Measurements from ENCODE around the gene ZCCHC13. TPM values are rescaled to one million over a fixed set of nuclear protein-coding genes. Genes with fewer than 3 reads are reported as not detected.
"Not testable (repeated sequence)": the region's sequence is repeated elsewhere in the genome, so short reads cannot be mapped to it uniquely, and the experiment has no call there.

Gene ZCCHC13
- total and polyA plus RNA-seq, 3 experiments from 2014 or later, result not detected

GRCh38 chrX:74293343-74293946 lies 10.5 kb upstream of the ZCCHC13 start:
- H3K4me1 Mint-ChIP-seq, result peaks cover 19 to 22% (median 20%) of the 10 kb centered on the region in 3 donors
- peak overlapping the region; percentile 24 to 99 (median 87) for H3K27ac Mint-ChIP-seq
- peak; percentile 43 to 78 (median 55) for DNase-seq
- Histone ChIP-seq H3K27me3 (ENCODE audit: insufficient read depth, low read length, poor library complexity, severe bottlenecking) (no peaks in the 10 kb centered on the region), H3K9me3 (ENCODE audit: low read length) (no peaks in the 10 kb centered on the region), H3K36me3 (ENCODE audit: insufficient read depth, low read length) (no peaks in the 10 kb centered on the region), H3K4me1 (ENCODE audit: insufficient read depth, low read length) (no peaks in the 10 kb centered on the region), H3K27ac (ENCODE audit: low read depth, low read length) (peak overlapping the region; percentile 83), H3K4me3 (ENCODE audit: low read length) (peak overlapping the region; percentile 88)
- peaks cover 0 to 4% of the 10 kb centered on the region in 2 donors for H3K27me3 Mint-ChIP-seq
- H3K9me3 Mint-ChIP-seq, result no peaks in the 10 kb centered on the region
- ChIA-PET CTCF (no interaction called here), POLR2A (no interaction called here)
- H3K36me3 Mint-ChIP-seq, result peaks cover 0 to 26% (median 0%) of the 10 kb centered on the region in 3 donors
- peak overlapping the region; percentile 89 to 97 (median 95) for H3K4me3 Mint-ChIP-seq

- H3K4me3 ChIP-seq (ENCODE audit: low read length), result no peak overlapping the region
- H3K4me1 ChIP-seq (ENCODE audit: insufficient read depth, low read length), result no peaks in the 10 kb centered on the region
- H3K4me3 Mint-ChIP-seq, result no peak overlapping the region
- H3K36me3 Mint-ChIP-seq, result peaks cover 0 to 21% (median 0%) of the 10 kb centered on the region in 3 donors
- CTCF ChIA-PET, result no interaction called here
- no peak overlapping the region for H3K27ac ChIP-seq (ENCODE audit: low read depth, low read length)
- H3K4me1 Mint-ChIP-seq, result peaks cover 7 to 10% (median 7%) of the 10 kb centered on the region in 3 donors
- no peaks in the 10 kb centered on the region for H3K9me3 Mint-ChIP-seq
- H3K9me3 ChIP-seq (ENCODE audit: low read length), result no peaks in the 10 kb centered on the region
- peaks cover 0 to 4% of the 10 kb centered on the region in 2 donors for H3K27me3 Mint-ChIP-seq
- POLR2A ChIA-PET, result no interaction called here
- no peak overlapping the region for H3K27ac Mint-ChIP-seq
- no peak for DNase-seq
- no peaks in the 10 kb centered on the region for H3K36me3 ChIP-seq (ENCODE audit: insufficient read depth, low read length)
- no peaks in the 10 kb centered on the region for H3K27me3 ChIP-seq (ENCODE audit: insufficient read depth, low read length, poor library complexity, severe bottlenecking)
Observed at GRCh38 chrX:74295101-74295500, 8.9 kb upstream of the ZCCHC13 start.

GRCh38 chrX:74297766-74298165 lies 6.2 kb upstream of the ZCCHC13 start:
- no peak overlapping the region for H3K4me3 ChIP-seq (ENCODE audit: low read length)
- ChIA-PET POLR2A (interaction anchor here (0.6 kb wide), 1 partner anchor 992 kb away, joined by 3 read pairs; no protein-coding TSS in a partner anchor), CTCF (no interaction called here)
- H3K27ac ChIP-seq (ENCODE audit: low read depth, low read length), result no peak overlapping the region
- no peak for DNase-seq
- Mint-ChIP-seq H3K4me1 (peaks cover 0 to 4% (median 3%) of the 10 kb centered on the region in 3 donors), H3K27ac (no peak overlapping the region), H3K36me3 (peaks cover 0 to 3% (median 0%) of the 10 kb centered on the region in 3 donors), H3K9me3 (no peaks in the 10 kb centered on the region), H3K4me3 (peak overlapping the region in 2 of 7 donors; percentile 76 to 77), H3K27me3 (peaks cover 0 to 2% of the 10 kb centered on the region in 2 donors)
- H3K27me3 ChIP-seq (ENCODE audit: insufficient read depth, low read length, poor library complexity, severe bottlenecking), result no peaks in the 10 kb centered on the region
- H3K4me1 ChIP-seq (ENCODE audit: insufficient read depth, low read length), result no peaks in the 10 kb centered on the region
- no peaks in the 10 kb centered on the region for H3K9me3 ChIP-seq (ENCODE audit: low read length)
- no peaks in the 10 kb centered on the region for H3K36me3 ChIP-seq (ENCODE audit: insufficient read depth, low read length)

GRCh38 chrX:74300869-74301268 lies 3.1 kb upstream of the ZCCHC13 start:
- Histone ChIP-seq H3K36me3 (ENCODE audit: insufficient read depth, low read length) (no peaks in the 10 kb centered on the region), H3K9me3 (ENCODE audit: low read length) (no peaks in the 10 kb centered on the region), H3K4me1 (ENCODE audit: insufficient read depth, low read length) (no peaks in the 10 kb centered on the region), H3K27ac (ENCODE audit: low read depth, low read length) (no peak overlapping the region), H3K27me3 (ENCODE audit: insufficient read depth, low read length, poor library complexity, severe bottlenecking) (no peaks in the 10 kb centered on the region), H3K4me3 (ENCODE audit: low read length) (no peak overlapping the region)
- Mint-ChIP-seq H3K4me1 (no peaks in the 10 kb centered on the region), H3K4me3 (no peak overlapping the region), H3K36me3 (no peaks in the 10 kb centered on the region), H3K9me3 (no peaks in the 10 kb centered on the region), H3K27ac (no peak overlapping the region), H3K27me3 (peaks cover 0 to 2% of the 10 kb centered on the region in 2 donors)
- DNase-seq, result no peak
- ChIA-PET CTCF (no interaction called here), POLR2A (no interaction called here)

- DNase-seq, result no peak
- Mint-ChIP-seq H3K27ac (peak overlapping the region in 1 of 8 donors; percentile 29), H3K36me3 (no peaks in the 10 kb centered on the region), H3K4me1 (no peaks in the 10 kb centered on the region), H3K9me3 (no peaks in the 10 kb centered on the region), H3K4me3 (no peak overlapping the region), H3K27me3 (peaks cover 3 to 8% of the 10 kb centered on the region in 2 donors)
- no peak overlapping the region for H3K27ac ChIP-seq (ENCODE audit: low read depth, low read length)
- ChIA-PET POLR2A (no interaction called here), CTCF (no interaction called here)
- no peaks in the 10 kb centered on the region for H3K9me3 ChIP-seq (ENCODE audit: low read length)
- H3K27me3 ChIP-seq (ENCODE audit: insufficient read depth, low read length, poor library complexity, severe bottlenecking), result no peaks in the 10 kb centered on the region
- no peak overlapping the region for H3K4me3 ChIP-seq (ENCODE audit: low read length)
- H3K4me1 ChIP-seq (ENCODE audit: insufficient read depth, low read length), result no peaks in the 10 kb centered on the region
- H3K36me3 ChIP-seq (ENCODE audit: insufficient read depth, low read length), result no peaks in the 10 kb centered on the region
Observed at GRCh38 chrX:74318672-74319071, 14.7 kb downstream of the ZCCHC13 start.

GRCh38 chrX:74319321-74319720 lies 15.3 kb downstream of the ZCCHC13 start:
- H3K27me3 ChIP-seq (ENCODE audit: insufficient read depth, low read length, poor library complexity, severe bottlenecking); H3K4me1 Mint-ChIP-seq; H3K27ac Mint-ChIP-seq; H3K4me3 ChIP-seq (ENCODE audit: low read length); H3K9me3 ChIP-seq (ENCODE audit: low read length); H3K27me3 Mint-ChIP-seq; H3K36me3 ChIP-seq (ENCODE audit: insufficient read depth, low read length); H3K9me3 Mint-ChIP-seq; DNase-seq; H3K4me1 ChIP-seq (ENCODE audit: insufficient read depth, low read length); H3K27ac ChIP-seq (ENCODE audit: low read depth, low read length); POLR2A ChIA-PET; H3K4me3 Mint-ChIP-seq; H3K36me3 Mint-ChIP-seq; CTCF ChIA-PET: not testable (repeated sequence)

- H3K27me3 Mint-ChIP-seq, result peaks cover 3% of the 10 kb centered on the region in 2 donors
- ChIA-PET POLR2A (no interaction called here), CTCF (no interaction called here)
- Histone ChIP-seq H3K9me3 (ENCODE audit: low read length) (no peaks in the 10 kb centered on the region), H3K4me1 (ENCODE audit: insufficient read depth, low read length) (no peaks in the 10 kb centered on the region), H3K36me3 (ENCODE audit: insufficient read depth, low read length) (no peaks in the 10 kb centered on the region), H3K27me3 (ENCODE audit: insufficient read depth, low read length, poor library complexity, severe bottlenecking) (no peaks in the 10 kb centered on the region), H3K4me3 (ENCODE audit: low read length) (no peak overlapping the region), H3K27ac (ENCODE audit: low read depth, low read length) (no peak overlapping the region)
- H3K9me3 Mint-ChIP-seq, result no peaks in the 10 kb centered on the region
- no peak for DNase-seq
- no peaks in the 10 kb centered on the region for H3K36me3 Mint-ChIP-seq
- no peak overlapping the region for H3K27ac Mint-ChIP-seq
- no peaks in the 10 kb centered on the region for H3K4me1 Mint-ChIP-seq
- no peak overlapping the region for H3K4me3 Mint-ChIP-seq
Observed at GRCh38 chrX:74321191-74321590, 17.2 kb downstream of the ZCCHC13 start.

GRCh38 chrX:74324131-74324530 lies 20.2 kb downstream of the ZCCHC13 start:
- H3K4me1 Mint-ChIP-seq, result no peaks in the 10 kb centered on the region
- H3K4me3 Mint-ChIP-seq, result no peak overlapping the region
- no peaks in the 10 kb centered on the region for H3K9me3 Mint-ChIP-seq
- no peaks in the 10 kb centered on the region for H3K27me3 Mint-ChIP-seq
- no peak for DNase-seq
- Histone ChIP-seq H3K4me3 (ENCODE audit: low read length) (no peak overlapping the region), H3K27ac (ENCODE audit: low read depth, low read length) (no peak overlapping the region), H3K27me3 (ENCODE audit: insufficient read depth, low read length, poor library complexity, severe bottlenecking) (no peaks in the 10 kb centered on the region), H3K9me3 (ENCODE audit: low read length) (no peaks in the 10 kb centered on the region), H3K4me1 (ENCODE audit: insufficient read depth, low read length) (no peaks in the 10 kb centered on the region), H3K36me3 (ENCODE audit: insufficient read depth, low read length) (no peaks in the 10 kb centered on the region)
- H3K36me3 Mint-ChIP-seq, result no peaks in the 10 kb centered on the region
- CTCF ChIA-PET, result no interaction called here
- H3K27ac Mint-ChIP-seq, result peak overlapping the region in 1 of 8 donors; percentile 42
- POLR2A ChIA-PET, result no interaction called here
